ENCODE measurements around the gene GRPEL1.

The GRPEL1 gene

DNA sequence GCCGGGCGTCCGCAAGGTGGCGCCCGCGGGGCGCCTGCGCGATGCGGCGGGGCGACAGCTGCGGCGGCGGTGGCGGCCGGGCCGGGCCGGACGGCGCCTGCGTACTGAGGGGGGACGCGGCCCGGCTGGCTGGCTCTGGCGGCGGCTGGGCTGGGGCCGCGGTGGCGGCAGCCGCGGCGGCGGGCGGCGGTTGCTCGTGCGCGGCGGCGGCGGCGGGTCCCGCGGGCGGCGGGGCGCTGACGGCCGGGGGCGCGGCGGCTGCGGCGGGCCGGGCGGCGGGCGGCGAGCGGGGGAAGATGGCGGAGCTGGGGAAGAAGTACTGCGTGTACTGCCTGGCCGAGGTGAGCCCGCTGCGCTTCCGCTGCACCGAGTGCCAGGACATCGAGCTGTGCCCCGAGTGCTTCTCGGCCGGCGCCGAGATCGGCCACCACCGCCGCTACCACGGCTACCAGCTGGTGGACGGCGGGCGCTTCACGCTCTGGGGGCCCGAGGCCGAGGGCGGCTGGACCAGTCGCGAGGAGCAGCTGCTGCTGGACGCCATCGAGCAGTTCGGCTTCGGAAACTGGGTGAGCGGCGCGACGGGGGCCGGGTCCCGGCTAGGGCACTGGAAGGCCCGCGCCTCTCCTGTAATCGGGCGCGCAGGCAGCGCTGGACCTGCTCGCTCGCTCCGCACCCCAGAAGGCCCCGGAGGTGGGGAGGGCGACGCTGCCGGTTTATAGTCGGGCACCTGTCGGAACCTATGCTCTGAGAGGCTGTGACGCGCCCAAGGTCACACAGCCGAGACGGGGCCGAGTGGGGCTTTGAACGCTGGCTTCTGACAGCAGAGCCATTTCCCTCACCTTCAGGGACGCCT is 24.4 kb downstream of the GRPEL1 start, which contains the start of gene TADA2B:
Gene TADA2B, plus strand, starts transcription at position 89 of the 853 bp plus-strand sequence. Its CDS starts 208 bp downstream, at position 297.
- DNase-seq: peak; percentile 54 to 60

DNA sequence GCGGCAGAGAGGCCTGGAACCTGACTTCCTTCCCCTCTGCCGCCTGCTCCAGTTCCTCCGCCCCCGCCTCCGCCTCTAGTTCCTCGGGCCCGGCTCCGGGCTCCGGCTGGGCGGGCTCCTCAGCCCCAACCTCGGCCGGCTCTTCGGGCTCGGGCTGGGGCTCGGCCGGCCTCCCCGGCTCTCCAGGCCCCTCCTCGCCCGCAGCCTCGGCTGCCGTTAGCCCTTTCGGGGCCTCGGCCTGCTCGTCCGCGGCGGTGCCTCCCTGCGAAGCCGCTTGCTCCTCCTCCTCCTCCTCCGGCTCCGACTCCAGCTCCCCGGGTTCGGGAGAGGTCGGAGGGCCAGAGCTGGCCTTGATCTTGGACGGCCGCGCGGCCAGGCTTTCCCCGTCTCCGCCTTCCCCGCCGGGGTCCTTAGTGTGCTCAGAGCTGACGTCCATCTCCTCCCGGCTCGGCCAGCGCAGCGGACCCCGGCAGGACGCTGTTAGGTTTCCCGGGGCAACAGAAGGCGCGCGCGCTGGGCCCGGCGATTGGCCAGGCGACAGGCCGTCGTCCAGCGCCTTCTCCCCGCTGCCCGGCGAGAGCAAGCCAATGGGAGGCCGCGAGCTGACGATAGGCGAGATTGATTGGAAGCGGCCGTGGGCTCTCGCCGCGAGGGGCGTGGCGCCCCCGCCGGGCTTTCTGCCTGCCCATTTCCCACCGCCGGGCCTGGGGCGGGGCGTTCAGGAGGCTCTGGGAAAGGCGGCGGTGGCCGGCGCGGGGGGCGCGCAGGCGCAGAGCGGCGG is 25.2 kb downstream of the GRPEL1 start:
- DNase-seq: peak; percentile 91 to 95

DNA sequence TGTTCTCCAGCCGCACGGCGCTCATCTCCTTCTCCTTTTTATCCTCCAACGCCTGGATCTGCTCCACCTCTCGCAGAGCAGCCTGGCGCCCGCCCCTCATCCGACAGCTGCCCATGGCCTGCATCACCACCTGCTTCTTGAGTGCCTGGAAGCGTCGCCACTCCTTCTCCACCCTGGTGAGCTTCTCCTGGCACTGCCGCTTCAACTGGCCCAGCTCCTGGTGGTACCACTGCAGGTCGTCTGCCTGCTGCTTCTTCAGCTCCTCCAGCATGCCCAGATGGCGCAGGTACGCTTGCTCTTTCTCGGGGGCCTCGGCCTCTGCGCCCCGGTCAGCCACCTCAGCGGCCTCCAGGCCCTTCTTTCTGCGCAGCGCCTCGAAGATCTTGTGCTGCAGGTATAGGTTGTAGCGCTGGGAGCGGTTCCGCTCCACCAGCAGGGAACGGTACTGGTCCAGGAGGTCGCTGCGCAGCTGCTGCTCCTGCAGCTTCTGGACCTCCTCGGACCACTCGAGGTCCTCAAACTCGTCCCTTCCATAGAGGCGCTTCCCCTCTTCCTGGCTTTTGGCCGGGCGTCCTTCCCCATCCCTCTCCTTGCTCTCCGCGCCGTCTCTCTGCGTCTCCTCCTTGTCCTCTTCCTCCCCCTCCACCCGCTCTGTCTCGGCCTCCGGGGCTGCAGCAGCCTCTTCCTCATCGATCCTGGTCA is 25.9 kb downstream of the GRPEL1 start:
- no peak for DNase-seq

DNA sequence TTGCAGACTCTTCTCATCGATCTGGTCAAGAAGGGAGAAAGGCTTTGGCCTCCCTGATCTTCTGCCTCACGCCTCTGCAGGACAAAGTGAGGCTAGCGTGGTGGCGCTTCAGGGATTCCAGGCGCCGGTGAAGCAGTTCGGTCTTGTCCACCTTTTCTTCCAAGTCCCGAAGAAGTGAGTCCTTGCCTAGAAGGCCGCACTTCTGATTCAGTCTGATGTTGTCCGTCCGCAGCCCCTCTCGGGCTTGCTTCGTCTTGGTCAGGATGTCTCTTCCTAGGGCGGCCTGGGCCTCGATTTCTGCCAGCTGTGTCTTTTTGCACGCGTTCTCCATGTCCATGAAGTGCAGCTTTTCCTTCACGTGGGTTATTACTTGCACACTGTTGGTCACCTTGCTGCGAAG is 26.6 kb downstream of the GRPEL1 start:
- DNase-seq: no peak

DNA sequence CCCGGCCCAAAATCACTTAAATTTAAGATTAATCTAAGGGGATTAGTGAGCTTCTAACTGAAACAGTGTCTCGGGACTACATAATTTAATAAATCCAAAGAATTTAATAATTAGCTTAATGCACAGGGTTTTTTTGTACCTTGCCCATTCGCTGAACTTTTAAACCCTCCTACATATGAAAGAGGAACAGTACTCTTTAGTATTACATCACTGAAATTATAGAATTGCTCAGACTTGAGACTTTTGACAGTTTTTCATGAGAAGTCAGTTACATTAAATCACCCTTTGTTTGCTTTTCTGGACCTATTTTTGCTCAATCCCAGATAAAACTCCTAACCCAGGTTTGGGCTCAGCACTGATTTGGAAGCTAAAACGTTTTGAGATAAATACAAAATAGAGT is 27.1 kb downstream of the GRPEL1 start:
- DNase-seq: no peak

DNA sequence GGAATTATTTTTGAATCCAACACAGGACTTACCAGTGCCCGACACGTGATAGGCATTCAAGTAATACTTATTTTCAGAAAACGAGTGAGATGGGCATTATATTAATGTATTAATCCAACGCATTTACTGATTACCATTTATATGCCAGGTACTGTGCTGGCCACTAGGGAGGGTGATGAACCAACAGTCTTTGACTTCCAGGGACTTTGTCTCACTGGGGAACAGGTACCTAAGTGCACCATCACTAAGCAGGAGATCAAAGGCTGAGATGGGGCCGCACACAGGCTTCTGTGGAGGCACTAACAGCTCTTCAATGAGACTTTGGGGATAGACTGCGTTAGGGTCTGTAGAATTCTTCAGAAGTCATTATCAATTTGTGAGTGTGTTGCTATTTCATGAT is 30.4 kb downstream of the GRPEL1 start:
- DNase-seq: no peak

DNA sequence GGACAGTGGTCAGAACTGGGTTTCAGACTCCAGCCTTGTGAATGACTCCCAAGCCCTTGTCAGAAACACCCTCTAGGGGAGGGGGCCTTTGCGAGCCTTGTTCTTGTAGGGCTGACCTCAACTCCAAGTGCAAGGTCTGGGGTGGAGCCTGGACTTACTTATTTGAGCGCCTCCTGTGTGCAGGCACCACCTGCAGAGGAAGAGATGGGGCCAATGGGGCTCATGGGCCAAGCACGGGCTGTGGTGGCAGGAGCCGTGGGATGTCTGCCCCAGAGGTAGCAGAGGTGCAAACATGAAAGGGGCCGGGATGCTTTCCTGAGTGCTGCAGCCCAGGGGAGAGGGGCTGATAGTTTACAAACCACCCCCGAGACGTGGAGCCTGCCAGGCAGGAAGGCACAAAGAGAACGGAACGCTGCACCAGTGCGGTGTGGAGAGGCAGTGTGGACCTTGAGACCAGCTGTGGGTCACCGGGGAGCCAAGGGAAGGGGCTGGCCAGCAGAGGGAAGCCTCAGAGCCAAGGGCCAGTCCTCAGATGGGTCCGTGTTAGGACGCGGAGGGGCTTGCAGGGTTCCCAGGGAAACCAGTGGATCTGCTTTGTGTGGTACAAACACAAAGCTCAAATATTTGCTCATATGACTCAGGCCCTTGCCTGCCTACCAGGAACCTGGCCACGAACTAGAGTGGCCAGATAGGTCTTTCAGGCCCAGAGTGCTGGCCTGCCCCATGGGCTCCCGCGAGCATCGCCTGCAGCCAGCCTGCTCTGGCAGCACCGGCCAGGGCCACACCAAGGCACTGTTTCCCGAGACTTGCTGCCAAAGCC is 33.4 kb downstream of the GRPEL1 start:
- DNase-seq: no peak

DNA sequence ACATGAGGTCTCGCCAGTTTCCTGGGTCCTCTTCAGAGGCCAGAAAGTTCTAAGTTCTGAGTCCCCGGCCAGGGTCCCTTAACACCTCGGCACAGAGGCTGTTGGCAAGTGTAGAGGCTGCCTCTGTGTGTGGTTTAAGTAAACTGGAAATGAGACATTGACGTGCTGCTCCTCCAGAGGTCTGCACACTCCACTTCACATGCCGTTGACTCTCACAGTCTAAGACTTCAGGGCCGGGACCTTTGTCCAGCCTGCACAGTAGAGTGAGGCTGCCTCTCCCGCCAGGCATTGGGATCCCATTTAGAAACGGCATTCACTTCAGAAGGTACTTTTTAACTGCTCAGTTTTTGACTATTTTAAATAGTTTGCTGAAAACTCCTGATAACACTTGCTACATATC is 35.3 kb downstream of the GRPEL1 start:
- DNase-seq: no peak

DNA sequence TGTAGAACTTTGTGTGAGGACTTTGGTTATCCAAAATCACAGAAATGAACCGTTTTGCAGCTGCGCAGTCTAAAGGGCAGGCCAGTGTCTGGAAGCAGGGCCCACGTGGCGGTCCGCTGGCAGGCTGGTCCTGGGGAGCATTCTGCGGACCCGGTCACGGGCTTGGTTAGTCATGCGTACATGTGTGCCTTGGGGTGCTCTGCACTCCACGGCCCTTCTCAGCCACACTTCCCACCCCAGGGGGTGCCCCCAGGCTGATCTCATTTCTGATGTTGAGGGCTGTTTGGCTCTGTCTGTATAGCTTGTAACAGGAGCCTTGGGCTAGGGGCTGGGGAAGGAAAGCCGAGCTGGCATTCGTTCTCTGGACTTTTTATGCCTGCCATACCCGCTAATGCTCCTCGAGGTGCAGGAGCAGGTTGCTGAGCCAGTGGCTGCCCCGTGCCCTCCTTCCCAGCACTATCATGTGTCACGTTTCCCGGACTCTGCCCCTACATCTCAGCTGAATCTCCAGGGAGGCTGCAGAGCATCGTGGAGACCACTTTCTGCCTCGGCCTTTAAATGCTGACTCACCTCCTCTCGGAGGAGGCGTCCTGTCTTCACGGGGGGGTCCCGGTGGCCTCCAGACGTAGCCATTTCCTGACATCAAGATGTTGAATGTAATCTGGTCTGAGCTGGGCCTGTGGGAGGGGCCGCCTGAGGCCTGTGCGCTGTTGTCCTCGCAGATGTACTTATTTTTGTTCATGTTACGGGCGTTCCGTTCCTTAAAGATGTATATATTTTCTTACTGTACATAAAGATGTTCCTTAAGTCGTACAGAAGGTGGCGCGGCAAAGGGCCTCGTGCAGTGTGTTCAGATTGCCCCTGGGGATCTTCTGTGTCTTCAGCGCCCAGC is 36.1 kb downstream of the GRPEL1 start:
- no peak for DNase-seq

DNA sequence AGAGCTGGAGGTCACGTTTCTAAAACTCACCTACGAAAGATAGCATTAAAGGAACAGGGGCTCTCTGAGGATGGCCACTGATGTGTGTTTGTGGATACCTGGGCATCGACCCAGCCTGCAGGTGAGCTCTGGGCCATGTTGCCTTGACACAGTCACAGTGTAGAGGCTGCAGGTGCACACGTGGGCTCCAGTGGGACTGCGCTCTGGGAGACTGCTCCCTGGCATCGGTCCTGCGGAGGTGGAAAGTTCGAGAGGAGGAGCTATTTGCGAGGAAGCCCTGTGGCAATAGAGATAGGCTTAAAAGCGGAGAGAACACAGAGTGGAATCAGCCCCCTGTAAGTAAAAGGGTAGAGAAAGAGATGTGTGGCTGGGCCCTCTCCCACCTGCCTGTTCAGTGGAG is 37.0 kb downstream of the GRPEL1 start:
- DNase-seq: no peak

DNA sequence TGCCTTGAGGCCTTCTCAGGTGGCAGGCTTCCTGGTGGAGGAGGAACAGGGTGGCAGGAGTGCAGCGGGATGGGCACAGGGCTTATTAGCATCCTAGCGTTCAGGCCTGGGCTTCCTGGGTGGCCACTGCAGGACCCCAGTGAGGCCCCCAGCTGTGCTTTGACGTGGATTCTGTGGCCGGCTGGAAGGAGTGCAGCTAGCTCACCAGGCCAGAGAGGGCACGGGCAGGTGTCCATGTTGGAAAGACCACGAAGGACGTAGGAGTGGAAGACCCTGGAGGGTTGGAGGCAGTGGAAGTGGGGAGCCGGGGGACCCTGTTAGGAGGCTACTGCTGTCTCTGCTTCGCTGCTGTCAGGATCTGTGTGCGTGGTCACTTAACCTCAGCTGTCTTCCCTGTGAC is 37.9 kb downstream of the GRPEL1 start:
- no peak for DNase-seq

DNA sequence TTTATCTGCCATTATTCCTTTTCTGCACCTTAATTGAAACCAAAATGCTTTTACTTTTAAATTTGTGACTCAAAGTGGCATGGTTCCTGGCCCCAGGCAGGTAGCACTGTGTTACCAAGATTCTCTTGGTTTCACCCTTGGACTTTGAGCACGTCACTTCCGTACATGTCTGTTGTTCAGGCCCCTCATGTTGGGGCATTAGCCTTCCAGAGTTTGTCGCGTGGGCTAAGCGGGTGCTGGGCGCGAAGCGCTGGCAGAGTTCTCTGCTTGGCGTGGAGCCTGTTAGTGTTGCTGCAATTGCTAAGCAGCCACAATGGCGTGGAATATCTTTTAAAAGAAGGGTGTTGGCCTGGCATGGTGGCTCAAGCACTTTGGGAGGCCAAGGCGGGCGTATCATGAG is 38.7 kb downstream of the GRPEL1 start:
- no peak for DNase-seq

DNA sequence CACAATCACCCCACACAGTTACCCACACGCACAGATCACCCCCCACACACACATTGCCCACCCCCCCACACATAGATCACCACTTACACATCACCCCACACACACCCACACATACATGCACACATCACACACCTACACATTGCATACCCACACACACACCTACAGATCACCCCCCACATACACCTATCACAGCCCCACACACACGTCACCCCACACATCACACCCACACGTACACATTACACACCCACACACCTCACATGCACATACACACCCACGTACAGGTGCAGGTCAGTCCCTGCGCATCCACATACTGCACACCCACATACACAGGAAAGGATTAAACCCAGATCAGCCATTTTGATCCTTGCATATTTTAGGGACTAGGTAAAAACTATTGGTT is 40.0 kb downstream of the GRPEL1 start:
- no peak for DNase-seq

DNA sequence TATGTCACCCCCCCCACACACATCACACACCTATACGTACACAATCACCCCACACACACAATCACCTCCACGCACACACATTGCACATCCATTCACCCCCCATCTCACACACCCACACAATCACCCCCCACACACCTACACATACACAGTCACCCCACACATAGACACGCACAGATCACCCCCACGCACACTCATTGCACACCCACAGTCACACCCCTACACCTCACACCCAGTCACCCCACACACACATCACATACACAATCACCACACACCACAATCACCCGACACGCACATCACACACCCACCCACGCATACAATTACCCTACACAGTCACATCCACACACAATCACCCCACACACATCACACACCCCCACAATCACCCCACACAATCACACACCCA is 40.6 kb downstream of the GRPEL1 start:
- DNase-seq: no peak

DNA sequence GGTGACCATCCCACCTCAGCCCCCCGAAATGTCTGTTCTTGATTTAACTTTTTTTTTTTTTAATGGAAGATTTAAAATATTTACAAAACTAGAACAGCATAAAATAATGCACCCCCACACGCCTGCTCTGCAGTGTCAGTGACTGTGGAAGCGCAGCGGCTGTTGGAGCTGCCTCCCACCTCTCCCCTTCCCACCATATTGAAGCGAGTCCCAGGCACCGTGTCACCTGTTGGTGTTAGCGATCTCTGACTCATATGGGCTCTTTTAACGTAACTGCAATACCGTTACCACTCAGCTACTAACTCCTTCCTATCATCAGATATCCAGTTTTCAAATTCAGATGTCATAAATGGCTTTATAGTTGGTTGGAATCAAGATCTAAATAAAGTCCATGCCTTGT is 41.8 kb downstream of the GRPEL1 start:
- DNase-seq: no peak

DNA sequence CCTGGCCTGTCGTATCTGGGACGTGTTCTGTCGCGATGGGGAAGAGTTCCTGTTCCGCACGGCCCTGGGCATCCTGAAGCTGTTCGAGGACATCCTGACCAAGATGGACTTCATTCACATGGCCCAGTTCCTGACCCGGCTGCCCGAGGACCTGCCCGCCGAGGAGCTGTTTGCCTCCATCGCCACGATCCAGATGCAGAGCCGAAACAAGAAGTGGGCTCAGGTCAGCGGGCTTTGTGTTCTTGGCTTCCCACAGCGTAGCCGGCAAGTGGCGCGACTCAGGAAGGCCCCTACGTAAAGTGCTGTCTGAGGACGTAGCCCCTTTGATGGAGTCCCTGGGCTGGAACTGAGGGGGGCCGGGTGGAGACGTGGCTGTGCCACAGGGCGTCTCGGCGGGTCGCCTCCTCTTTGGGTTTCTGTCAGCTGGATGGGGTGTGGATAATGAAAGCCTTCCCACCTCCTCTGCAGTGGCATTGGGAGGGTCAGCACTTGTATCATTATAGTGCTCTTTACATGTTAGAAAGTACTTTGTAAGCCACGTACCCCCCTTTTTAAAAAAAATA is 42.7 kb downstream of the GRPEL1 start:
- DNase-seq: no peak

DNA sequence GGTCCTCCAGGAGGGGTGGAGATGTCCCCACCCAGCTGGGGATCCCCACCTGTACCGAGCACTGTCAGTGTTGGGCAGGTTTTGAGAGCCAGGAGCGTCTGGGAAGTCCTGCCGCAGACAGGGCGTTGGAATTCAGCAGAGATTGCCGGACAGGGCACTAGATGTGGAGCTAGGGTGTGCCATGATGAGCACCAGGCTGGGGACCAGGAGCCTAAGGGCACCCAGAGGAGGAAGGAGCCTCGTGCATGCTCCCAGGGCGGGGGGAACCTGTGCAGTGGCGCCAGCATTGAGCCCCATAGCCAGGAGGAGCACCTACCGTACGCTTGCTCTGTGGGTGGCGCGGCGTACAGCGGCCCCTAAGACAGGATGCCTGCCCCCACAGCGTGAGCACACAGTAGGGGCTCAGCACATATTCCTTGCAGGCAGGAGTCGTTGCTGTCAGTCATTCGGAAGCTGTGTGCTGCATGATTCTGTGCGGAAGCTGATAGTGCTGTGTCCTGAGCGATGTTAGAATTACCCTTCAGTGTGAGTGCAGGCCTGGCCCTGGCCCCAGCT is 43.5 kb downstream of the GRPEL1 start:
- no peak for DNase-seq

DNA sequence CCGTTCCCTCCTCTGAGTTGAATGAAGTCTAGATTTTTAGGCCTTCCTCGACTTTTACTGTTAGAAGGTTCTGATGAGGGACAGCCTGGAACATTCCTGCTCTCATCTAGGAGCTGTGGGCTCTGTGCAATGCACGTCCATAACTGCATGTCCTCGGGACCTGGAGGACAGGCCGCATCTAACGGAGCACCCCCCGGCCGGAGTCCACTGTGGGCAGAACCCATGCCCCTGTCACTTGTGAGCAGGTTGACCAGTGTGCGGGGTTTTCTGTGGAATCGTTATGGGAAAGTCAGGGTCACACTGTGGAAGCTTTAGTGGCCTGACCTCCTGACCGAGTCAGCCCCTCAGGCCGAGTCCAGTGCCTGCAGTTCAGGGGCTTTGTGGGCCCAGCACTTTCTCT is 44.0 kb downstream of the GRPEL1 start:
- no peak for DNase-seq

DNA sequence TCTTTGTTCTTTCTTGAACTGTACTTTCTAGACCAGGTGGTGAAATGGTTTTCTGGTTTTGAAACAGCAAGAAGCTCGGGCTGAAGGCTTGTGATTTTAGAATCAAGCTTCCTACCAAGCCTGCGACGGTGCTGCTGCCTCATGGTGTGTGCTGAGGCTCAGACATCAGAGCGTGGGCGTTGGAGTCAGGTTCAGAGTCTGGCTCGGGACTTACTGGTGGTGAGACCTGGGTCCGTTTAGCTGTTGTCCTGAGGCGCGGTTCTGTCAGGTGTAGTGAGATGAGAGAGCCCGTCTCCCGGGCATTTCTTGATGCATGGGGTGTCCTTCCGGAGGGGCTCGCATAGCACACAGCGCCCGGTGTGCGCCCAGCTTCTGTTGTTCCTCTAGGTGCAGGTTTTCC is 44.4 kb downstream of the GRPEL1 start:
- DNase-seq: no peak

DNA sequence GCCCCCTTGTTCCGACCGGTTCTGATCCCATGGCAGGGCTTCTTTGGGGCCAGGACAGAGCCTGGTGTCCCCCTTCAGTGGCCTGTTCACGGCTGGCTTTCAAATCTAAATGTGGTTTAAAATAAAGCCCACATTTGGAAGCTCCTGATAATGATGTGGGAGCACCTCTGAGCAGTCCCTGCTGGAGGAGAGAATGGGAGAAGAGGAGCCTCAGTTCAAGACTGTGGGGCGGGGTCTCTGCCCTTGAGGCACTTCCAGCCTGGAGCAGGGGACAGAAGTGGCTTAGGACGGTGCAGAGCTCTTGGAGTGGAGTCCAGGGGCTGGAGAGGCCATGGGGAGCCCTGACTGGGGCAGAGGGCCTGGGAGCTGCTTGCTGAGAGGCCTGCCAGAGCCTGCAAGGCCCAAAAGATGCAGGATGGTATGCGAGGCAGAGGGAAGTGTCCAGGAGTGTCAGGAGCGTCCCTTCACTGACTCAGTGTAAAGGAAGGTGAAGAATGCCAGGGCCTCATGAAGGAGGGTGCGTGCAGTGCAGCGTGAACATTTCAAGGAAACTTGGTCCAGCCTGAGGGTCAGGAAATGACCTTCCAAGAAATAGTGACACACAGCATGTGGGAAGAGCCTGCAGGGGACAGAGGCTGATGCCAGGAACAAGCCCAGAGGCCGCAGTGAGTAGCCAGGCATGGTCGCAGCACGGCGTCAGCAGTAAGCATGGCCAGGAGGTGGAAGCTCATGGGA is 45.8 kb downstream of the GRPEL1 start:
- DNase-seq: no peak
